Stimulated activated CD8-positive, alpha-beta memory T cell treated with anti-CD3 and anti-CD28 coated beads, Interleukin-7, amount 100 ng/mL, for 24 hours (primary cell): Measurements from ENCODE around the gene ACD.
A peak's percentile ranks its signal among the peaks of the same experiment; 100 is the strongest.

Experiments
- DNase-seq: peaks from one replicate; pipeline ENCODE4 v3.0.0-alpha.2; 2020; ENCODE audit warnings: low read depth

Gene ACD

GRCh38 chr16:67675999-67676398 is 15.9 kb upstream of the ACD start:
- no peak for DNase-seq

- DNase-seq, result no peak
Observed at GRCh38 chr16:67675579-67675935, 15.5 kb upstream of the ACD start.

GRCh38 chr16:67674851-67675578 is 15.0 kb upstream of the ACD start:
- DNase-seq, result no peak

- DNase-seq, result no peak
Observed at GRCh38 chr16:67673712-67674580, 13.9 kb upstream of the ACD start.

GRCh38 chr16:67672739-67673662 is 12.9 kb upstream of the ACD start:
- DNase-seq, result no peak

GRCh38 chr16:67672306-67672705 is 12.2 kb upstream of the ACD start:
- no peak for DNase-seq

- no peak for DNase-seq
Observed at GRCh38 chr16:67669499-67670101, 9.5 kb upstream of the ACD start.

- DNase-seq, result no peak
Observed at GRCh38 chr16:67668495-67669157, 8.6 kb upstream of the ACD start.

- peak; percentile 46 for DNase-seq
Observed at GRCh38 chr16:67667817-67668494, 7.9 kb upstream of the ACD start.

GRCh38 chr16:67667453-67667816 is 7.4 kb upstream of the ACD start:
- no peak for DNase-seq

GRCh38 chr16:67666559-67667452 is 6.7 kb upstream of the ACD start, which contains the start of the genes C16orf86 and ENKD1:
TSS of gene C16orf86 (plus strand) at chr16:67666814. CDS start at chr16:67666971, 157 bp downstream.
TSS of gene ENKD1 (minus strand) at chr16:67666750. CDS start at chr16:67666442, 308 bp downstream.
- peak; percentile 62 for DNase-seq

GRCh38 chr16:67666032-67666551 is 6.0 kb upstream of the ACD start:
- no peak for DNase-seq

GRCh38 chr16:67665598-67665997 is 5.5 kb upstream of the ACD start:
- DNase-seq, result no peak

- no peak for DNase-seq
Observed at GRCh38 chr16:67664871-67665270, 4.8 kb upstream of the ACD start.

GRCh38 chr16:67664258-67664657 is 4.2 kb upstream of the ACD start:
- DNase-seq, result no peak

- no peak for DNase-seq
Observed at GRCh38 chr16:67663877-67664222, 3.8 kb upstream of the ACD start.

- DNase-seq, result no peak
Observed at GRCh38 chr16:67663151-67663876, 3.3 kb upstream of the ACD start.

- DNase-seq, result no peak
Observed at GRCh38 chr16:67662653-67663010, 2.6 kb upstream of the ACD start.
